Posterior vena cava (tissue), 2 donors: ENCODE data around the gene MDFIC. TPM values are rescaled to one million over a fixed set of nuclear protein-coding genes. Genes with fewer than 3 reads are reported as not detected.

Experiments used
- DNase-seq: peaks from one replicate; pipeline ENCODE4 v3.0.0-alpha.2; 2020; ENCODE audit warnings: low spot score
- intact Hi-C, 2 donors: fragments of 100-400 bp; cut with DNase I; formaldehyde crosslinking; loops; one replicate each; pipeline versions ENCODE4 v1.14.1 to v1.14.2; 2022 to 2023
- total RNA-seq, 2 donors: library from RNA; stranded (reverse); fragmentation: NEBNext Ultra II Directional; extraction: Animal tissue kit (Norgen Biotek cat#: 25700); gene quantifications; one replicate each; pipeline ENCODE4 v1.2.1, GENCODE V29; 2021
- donor health status: DM: yes; HTN: yes; CAD: no.
- donor health status: DM: yes; HTN: yes; CAD: no.

Gene MDFIC
- total RNA-seq, 2 donors from 2014 or later = 27.0 to 28.7 TPM

DNA sequence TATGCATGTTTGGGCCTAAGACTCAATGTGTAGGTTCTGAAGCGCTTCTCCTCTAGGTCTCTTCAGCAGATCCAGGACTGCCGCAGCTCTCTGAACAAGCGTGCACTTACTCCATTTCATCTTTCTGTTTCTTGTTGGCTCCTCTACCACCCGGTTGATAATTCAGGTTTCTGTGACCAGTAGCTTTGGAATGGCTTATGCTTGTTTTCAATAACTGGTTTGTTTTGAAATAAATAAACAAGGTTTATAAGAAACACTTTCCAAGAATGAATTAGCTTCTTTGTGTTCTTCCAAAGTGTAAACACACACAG lies 1.5 kb downstream of the MDFIC start:
- DNase-seq = no peak
- intact Hi-C loops = no loop called here

DNA sequence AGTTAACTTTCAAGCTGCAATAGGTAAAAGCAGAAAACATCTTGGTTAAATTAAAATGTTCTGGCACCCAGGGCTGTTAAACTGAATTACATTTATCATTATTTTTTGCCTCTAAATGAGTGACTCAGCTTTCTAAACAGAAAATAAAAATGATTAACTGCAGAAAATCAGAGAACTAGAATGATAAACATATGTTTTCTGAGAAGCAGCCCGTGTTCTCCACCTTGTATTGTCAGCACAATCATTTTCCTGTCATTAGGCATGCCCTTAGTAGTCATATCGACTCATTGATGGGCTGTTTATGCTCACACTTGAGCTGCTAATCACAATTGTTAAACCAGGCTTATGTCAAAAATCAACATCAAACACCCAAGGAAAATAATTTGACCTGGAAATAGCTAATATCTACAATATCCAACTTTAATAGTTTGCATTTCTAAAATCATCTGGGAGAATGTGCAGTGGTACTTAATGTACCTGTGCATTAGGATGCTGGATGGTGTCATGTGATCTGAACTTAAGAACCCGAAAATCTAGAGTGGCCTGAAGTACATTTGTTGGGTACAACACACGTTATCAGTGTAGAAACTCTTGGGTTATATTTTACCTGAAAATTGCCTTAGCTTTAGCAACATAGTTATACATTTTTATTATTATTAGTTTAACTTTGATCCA lies 2.3 kb downstream of the MDFIC start:
- intact Hi-C loops = no loop called here
- no peak for DNase-seq

DNA sequence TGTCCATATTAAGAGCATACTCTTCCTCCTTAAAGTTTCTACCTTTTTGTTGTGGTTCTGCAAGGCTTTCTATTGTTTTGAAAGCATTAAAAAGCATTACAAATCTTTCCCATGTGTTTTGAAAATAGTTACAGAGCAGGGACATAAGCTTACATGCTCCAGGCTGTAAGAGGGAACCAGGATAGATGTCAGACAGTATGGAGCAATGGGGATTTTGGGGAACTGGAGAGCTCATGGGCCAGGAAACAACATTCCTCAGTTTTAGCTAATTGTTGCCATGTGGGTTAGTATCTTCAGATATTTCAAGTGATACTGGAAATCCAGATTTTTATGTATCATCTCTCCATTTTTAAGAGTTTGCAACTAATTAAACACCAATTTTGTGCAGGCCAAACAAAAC lies 3.5 kb downstream of the MDFIC start:
- intact Hi-C loops = no loop called here
- DNase-seq = no peak

DNA sequence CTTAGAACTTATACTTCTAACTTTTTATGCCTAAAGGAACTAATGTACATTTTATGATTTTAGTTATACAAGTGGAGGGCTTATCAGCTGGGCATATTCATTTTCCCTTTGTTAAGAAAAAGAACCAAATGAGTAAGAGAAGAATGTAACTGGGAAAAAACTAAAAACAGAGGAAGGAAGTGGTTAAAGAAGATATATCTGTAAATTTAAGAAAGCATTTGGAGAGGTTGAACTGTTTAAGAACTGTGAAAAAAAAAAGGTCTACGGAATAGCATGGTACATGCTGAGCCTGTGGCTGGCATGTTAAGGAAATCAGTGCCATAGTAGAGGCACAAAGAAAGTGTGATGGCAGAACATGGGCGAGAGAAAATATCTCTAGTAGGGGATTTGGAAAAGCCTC lies 6.2 kb downstream of the MDFIC start:
- intact Hi-C loops = no loop called here
- no peak for DNase-seq

DNA sequence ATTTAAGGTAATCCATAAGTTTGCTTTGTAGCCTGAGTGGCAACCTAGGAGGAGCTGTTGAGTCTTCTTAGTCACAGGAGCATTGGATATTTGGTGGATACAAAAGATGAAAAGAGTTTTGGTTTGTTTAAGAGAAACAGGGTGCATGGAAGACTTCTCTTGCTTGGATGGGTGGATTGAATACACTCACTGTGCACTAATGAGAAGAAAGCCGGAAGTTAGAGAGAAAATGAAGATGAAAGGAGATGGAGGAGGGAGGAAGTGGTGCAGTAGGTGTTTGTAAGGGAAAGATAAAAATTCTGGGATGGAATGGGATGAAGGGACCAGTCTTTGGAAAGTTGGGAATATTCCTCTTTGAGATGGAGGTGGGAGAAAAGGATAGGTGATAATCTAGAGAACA lies 7.7 kb downstream of the MDFIC start:
- DNase-seq = no peak
- intact Hi-C loops = no loop called here

GRCh38 chr7:114930107-114930661 lies 8.3 kb downstream of the MDFIC start:
- intact Hi-C loops = no loop called here

GRCh38 chr7:114930829-114931655 lies 9.1 kb downstream of the MDFIC start:
- intact Hi-C loops = no loop called here

More at GRCh38 chr7:114930107-114930661, 8.3 kb downstream of the MDFIC start:
- DNase-seq = no peak

GRCh38 chr7:114931656-114932011 lies 9.7 kb downstream of the MDFIC start:
- intact Hi-C loops = no loop called here
- DNase-seq = no peak

More at GRCh38 chr7:114930829-114931655, 9.1 kb downstream of the MDFIC start:
- no peak for DNase-seq

- no peak for DNase-seq
- intact Hi-C loops = no loop called here
Observed at GRCh38 chr7:114932991-114933390, 11.1 kb downstream of the MDFIC start.

DNA sequence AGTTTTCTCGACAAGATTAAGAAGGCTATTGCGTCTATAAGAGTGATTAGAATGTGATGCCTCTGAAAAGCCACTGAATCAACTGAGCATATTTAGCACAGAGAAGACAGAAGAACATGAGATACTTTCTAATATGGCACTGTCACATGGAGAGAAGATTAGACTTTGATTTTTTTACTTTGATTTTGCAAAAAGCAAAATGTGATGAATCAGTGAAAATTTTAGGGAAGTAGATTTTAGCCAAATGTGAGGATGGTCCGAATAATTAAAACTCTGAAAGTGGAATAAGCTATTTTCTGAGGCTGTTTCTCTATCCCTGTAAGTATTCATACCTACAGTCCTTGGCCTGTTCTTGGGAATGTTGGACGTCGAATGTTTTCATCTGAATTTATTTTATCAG lies 11.8 kb downstream of the MDFIC start:
- intact Hi-C loops = no loop called here
- no peak for DNase-seq

DNA sequence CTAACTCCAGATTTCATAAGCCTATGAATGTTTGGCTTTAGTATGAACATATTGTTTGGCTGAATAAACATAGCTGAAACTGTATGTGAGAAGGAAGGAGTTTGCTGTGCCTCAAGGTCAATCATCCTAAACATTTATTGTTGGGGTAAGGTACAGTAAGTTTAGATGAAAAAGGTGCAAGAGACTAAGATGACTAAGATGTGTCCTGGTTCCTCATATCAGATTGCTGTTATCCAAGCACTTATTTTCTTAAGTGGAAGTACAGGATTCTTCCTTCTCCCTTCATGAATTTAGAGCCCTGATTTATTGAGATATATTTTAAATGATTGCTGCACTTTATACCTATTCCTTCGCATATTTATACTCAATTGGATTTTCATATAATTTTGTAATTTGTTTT lies 12.2 kb downstream of the MDFIC start:
- intact Hi-C loops = no loop called here
- DNase-seq = no peak

GRCh38 chr7:114934713-114935112 lies 12.8 kb downstream of the MDFIC start:
- intact Hi-C loops = no loop called here
- no peak for DNase-seq

GRCh38 chr7:114936471-114936870 lies 14.6 kb downstream of the MDFIC start:
- DNase-seq = no peak
- intact Hi-C loops = no loop called here

DNA sequence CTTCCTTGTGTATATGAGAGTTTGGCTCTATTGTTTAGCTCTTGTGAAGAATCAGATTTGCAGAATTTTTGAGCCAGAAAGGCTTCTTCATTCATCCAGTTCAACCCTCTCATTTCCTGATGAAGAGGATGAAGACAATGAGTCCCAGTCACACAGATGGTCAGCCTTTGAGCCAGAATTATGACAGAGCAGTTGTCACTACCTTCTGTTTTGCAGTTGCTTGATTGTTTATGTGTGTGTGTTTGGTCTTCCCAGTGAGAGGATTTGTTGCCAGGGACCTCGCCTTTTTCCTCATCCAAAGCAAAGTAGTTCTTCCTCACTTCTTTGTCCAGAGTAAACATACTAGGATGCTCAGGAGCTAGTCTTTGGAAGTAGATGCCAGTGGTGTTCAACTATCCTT lies 15.6 kb downstream of the MDFIC start:
- no peak for DNase-seq
- intact Hi-C loops = no loop called here

- intact Hi-C loops = no loop called here
- no peak for DNase-seq
Observed at GRCh38 chr7:114938785-114939184, 16.9 kb downstream of the MDFIC start.

- intact Hi-C loops = no loop called here
- DNase-seq = no peak
Observed at GRCh38 chr7:114939484-114940097, 17.7 kb downstream of the MDFIC start.

GRCh38 chr7:114940220-114940619 lies 18.3 kb downstream of the MDFIC start:
- DNase-seq = no peak
- intact Hi-C loops = no loop called here

- DNase-seq = no peak
- intact Hi-C loops = no loop called here
Observed at GRCh38 chr7:114941692-114942091, 19.8 kb downstream of the MDFIC start.

GRCh38 chr7:114942446-114943175 lies 20.7 kb downstream of the MDFIC start:
- no peak for DNase-seq
- intact Hi-C loops = no loop called here

DNA sequence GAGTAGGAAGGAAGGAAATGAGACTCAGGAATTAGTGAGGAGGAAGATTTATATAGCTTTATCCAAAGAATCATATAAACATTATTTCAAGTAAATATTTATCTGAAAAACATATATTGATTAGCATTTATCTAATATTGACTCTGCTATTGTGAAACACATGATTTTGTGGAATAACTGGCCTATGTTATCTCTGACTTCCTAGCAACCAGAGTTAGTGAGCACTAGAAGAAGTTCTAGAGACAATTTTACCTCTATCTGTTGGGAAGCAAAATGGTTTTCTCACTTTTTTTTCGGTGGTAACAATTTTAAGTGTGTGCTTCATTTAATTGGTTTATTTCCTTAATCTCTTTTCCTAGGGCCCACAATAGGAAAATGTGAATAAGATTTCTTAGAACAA lies 21.6 kb downstream of the MDFIC start:
- intact Hi-C loops = no loop called here
- DNase-seq = no peak
